SKM-1 (cell line): ENCODE data around the gene IRGQ.

ENCODE experiments used
- DNase-seq: peaks from one replicate; lab custom pipeline; 2025; ENCODE audit not compliant: unreplicated experiment; lab: John Stamatoyannopoulos, UW

IRGQ gene

DNA sequence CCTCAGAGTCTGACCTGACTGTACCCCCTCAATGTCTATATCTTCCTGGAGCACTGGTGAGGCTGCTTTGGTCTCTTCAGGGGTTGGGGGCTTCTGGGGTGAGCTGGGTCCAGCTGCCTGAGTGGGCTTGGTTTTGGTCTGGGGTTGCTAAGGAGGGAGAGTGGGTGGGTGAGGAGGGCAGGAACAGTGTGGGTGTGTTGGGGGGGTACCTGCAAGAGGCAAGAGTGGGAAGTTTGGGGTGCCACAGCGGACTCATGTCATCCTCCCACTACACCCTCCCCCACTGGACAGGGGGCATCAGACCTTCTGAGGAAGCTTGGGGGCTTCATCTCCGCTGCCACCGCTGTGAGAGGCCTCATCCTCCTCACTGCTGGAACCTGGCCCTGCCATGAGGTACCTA lies 49.4 kb downstream of the IRGQ start:
- no peak for DNase-seq

DNA sequence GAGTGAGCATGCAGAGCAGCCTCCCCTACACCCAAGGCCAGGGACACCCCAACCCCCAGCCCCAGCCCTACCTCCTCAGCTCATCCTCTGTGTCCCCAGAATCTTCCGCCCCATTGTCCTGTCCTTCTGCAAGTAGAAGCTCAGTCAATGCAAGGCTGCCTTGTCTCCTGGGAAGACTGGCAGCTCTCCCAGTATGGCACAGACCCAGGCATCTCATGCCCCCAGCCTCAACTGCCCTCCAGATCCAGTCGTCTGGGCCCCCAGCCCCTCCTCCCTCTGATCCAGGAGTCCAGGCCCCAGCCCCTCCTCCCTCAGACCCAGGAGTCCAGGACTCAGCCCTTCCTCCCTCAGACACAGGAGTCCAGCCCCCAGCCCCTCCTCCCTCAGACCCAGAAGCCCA lies 50.0 kb downstream of the IRGQ start:
- DNase-seq = no peak

DNA sequence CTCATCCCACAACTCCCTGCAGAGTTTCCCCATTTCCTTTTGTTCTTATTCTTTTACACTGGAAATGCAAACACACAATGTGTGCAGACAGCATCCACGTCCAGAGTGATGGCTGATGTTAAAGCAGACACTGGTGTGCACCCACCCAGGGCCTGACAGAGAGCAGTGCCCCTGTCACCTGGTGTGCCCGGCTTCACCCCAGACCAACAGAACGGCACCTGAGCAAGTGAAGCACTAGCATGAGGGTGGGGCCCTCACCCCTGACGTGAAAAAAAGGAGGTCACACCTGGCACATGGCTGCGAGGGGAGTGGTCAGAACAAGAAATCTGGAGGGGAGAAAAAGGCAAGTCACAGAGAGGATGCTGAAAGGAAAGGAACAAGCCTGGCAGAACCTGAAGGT lies 50.7 kb downstream of the IRGQ start:
- DNase-seq = no peak

DNA sequence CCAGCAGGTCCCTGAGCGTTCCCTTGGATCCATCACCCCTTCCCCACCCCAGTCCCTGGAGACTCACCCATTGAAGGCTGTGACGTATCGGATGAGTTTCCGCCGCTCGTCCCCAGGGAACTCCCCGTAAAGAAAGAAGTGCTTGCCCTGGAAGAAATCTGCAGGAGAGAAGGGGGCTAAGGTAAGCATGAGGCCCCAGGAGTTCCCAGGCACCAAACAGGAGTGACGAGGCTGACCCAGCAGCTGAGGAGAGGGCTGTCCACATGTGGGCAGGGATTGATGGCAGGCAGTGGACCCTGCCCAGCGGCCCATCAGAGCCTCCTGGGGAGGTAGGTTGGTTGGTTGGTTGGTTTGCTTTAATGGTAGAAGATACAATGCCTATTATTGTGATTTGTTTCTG lies 51.9 kb downstream of the IRGQ start:
- no peak for DNase-seq

DNA sequence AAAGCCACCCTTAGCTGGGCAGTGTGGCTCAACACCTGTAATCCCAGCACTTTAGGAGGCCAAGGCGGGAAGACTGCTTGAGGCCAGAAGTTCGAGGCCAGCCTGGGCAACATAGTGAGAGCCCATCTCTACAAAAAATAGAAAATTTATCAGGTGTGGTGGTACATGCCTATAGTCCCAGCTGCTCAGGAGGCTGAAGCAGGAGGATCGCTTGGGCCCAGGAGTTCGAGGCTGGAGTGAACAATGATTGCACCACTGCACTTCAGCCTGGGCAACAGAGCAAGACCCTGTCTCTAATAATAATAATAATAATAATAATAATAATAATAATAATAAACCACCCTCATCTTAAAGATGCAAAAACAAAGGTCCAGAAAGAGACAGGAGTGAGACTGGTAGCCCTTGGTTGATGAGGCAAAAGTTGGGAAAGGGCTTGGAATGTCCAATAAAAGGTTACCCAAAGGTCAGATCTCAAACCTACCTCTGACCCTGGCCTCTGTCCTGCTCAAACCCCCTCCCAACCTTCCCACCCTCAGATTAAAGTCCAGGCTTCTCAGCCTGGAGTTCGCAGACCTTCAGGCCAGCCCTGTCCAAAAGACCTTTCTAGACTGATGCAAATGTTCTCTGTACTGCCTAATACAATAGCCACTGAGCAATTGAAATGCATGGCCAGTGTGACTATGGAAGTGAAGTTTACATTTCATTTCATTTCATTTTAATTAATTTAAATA lies 53.8 kb downstream of the IRGQ start:
- DNase-seq = no peak

DNA sequence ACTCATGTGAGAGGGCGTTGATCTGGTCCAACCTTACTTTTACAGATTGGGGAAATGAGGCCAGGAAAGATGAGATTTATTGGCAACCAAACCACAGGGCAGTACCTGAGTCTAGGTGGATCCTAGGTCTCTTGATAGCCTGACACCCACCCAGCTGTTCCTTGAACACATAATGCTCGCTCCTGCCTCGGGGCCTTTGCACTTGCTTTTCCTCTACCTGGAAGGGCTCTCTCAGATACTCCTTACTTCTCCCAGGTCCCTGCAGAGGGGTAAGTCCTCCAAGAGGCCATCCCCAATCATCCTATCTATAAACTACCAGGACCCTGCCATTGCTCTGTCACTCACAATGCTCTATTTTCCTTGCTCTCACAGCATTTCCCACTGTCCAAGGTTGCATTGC lies 55.6 kb downstream of the IRGQ start:
- no peak for DNase-seq

DNA sequence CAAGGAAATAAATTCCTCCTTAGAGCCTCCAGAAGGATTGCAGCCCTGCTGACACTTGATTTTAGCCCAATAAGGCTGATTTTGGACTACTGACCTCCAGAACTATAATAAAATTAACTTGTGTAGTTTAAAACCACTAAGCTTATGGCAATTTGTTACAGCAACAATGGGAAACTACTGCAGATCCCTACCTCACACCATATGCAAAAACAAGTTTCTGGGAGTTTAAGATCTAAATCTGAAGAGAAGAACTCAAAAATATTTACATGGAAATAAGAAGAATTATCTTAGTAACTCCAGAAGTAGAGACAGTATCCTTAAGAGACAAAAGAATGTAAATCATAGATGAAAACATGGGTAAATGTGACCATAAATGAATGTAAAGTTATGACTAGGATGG lies 57.0 kb downstream of the IRGQ start:
- DNase-seq = no peak

DNA sequence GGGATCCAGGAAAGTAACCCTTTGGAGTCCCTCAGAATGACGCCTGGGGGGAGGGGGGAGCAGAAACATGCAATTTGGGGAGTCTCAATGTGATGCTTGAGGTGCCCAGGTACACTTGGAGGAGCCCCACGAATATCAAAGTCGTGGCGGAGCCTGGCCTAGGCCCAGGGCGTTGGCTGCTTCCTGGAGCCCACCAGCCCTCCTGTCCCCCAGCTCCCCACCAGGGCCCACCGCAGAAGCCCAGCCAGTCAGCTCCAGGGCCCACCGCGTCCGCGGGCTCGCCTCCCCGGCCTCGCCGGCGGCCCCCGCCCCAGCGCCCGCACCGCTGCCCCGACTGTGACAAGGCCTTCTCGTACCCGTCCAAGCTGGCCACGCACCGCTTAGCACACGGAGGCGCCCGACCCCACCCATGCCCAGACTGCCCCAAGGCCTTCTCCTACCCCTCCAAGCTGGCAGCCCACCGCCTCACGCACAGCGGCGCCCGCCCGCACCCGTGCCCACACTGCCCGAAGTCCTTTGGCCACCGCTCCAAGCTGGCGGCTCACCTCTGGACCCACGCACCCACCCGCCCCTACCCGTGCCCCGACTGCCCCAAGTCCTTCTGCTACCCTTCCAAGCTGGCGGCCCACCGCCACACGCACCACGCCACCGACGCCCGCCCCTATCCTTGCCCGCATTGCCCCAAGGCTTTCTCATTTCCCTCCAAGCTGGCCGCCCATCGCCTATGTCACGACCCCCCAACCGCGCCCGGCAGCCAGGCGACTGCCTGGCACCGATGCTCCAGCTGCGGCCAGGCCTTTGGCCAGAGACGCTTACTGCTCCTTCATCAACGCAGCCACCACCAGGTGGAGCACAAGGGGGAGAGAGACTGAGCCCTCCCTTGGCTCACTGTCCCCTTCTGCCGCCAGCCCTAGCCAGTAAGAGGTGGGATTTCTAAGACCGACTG lies 60.8 kb downstream of the IRGQ start:
- no peak for DNase-seq
